Stimulated activated naive B cell treated with anti-CD40 and anti-IgM and Interleukin-4, amounts not matched to agents 10 μg/mL and 1 μg/mL and 100 μg/mL, for 72 hours (primary cell): ENCODE measurements around the gene ZNF829.

ENCODE experiments used
- ATAC-seq, 2 donors: fragments of 150-1000 bp; cut with Tn5 transposase; replicated peaks; 2 replicates each; pipeline ENCODE4 v1.10.0; 2021; ENCODE audit warnings: moderate library complexity in 1 of 2
- DNase-seq: peaks from one replicate; pipeline ENCODE4 v3.0.0; 2021
- H3K27ac Mint-ChIP-seq: one replicate; pipeline ENCODE4 v1.8.0; 2022; ENCODE audit warnings: mild to moderate bottlenecking, mixed read lengths
- H3K27me3 Mint-ChIP-seq, 2 donors: one replicate each; pipeline ENCODE4 v1.8.0; 2022; ENCODE audit warnings: mixed read lengths in 2 of 2
- H3K36me3 Mint-ChIP-seq, 2 donors: one replicate each; pipeline ENCODE4 v1.8.0; 2022; ENCODE audit warnings: mixed read lengths in 2 of 2, mild to moderate bottlenecking in 1 of 2
- H3K4me1 Mint-ChIP-seq, 2 donors: one replicate each; pipeline ENCODE4 v1.8.0; 2022; ENCODE audit warnings: mixed read lengths in 2 of 2, mild to moderate bottlenecking in 1 of 2
- H3K4me3 Mint-ChIP-seq, 2 donors: one replicate each; pipeline ENCODE4 v1.8.0; 2022; ENCODE audit warnings: mild to moderate bottlenecking in 2 of 2, mixed read lengths in 2 of 2, moderate library complexity in 1 of 2
- H3K9me3 Mint-ChIP-seq, 2 donors: one replicate each; pipeline ENCODE4 v1.8.0; 2022; ENCODE audit warnings: mixed read lengths in 2 of 2, mild to moderate bottlenecking in 1 of 2

Gene ZNF829

GRCh38 chr19:36915992-36916830 lies at the start of gene ZNF829, which contains the start of gene ZNF568:
TSS of gene ZNF829 (minus strand) at chr19:36916291. CDS start at chr19:36915167, 1,124 bp downstream.
TSS of gene ZNF568 (plus strand) at chr19:36916332. CDS start at chr19:36922771, 6,439 bp downstream.
- no peaks in the 10 kb centered on the region for H3K27me3 Mint-ChIP-seq
- peaks cover 15 to 24% of the 10 kb centered on the region in 2 donors for H3K4me1 Mint-ChIP-seq
- H3K9me3 Mint-ChIP-seq, result peaks cover 6 to 8% of the 10 kb centered on the region in 2 donors
- peak within 1 kb of the TSS; percentile 92 for H3K4me3 Mint-ChIP-seq
- ATAC-seq (peak; percentile 97 to 98), DNase-seq (peak; percentile 94)
- H3K36me3 Mint-ChIP-seq, result peaks cover 33 to 54% of the 10 kb centered on the region in 2 donors
- H3K27ac Mint-ChIP-seq, result peak within 1 kb of the TSS; percentile 96

- Mint-ChIP-seq H3K27me3 (no peaks in the 10 kb centered on the region), H3K4me1 (no peaks in the 10 kb centered on the region), H3K4me3 (no peak overlapping the region), H3K9me3 (peaks cover 15 to 21% of the 10 kb centered on the region in 2 donors), H3K36me3 (peaks cover 25 to 49% of the 10 kb centered on the region in 2 donors), H3K27ac (no peak overlapping the region)
- ATAC-seq (no peak), DNase-seq (no peak)
These were observed 47.2 kb upstream of the ZNF829 start for GRCh38 chr19:36963280-36963679.

GRCh38 chr19:36962346-36962745 lies 46.3 kb upstream of the ZNF829 start:
- peaks cover 15 to 24% of the 10 kb centered on the region in 2 donors for H3K9me3 Mint-ChIP-seq
- ATAC-seq, result no peak

GRCh38 chr19:36950335-36951119 lies 34.4 kb upstream of the ZNF829 start:
- Mint-ChIP-seq H3K27me3 (no peaks in the 10 kb centered on the region), H3K4me1 (peaks cover 0 to 2% of the 10 kb centered on the region in 2 donors), H3K9me3 (peaks cover 23 to 27% of the 10 kb centered on the region in 2 donors), H3K27ac (no peak overlapping the region), H3K4me3 (no peak overlapping the region), H3K36me3 (peaks cover 54 to 65% of the 10 kb centered on the region in 2 donors)
- ATAC-seq (no peak), DNase-seq (no peak)

More at GRCh38 chr19:36962346-36962745, 46.3 kb upstream of the ZNF829 start:
- Mint-ChIP-seq H3K4me1 (no peaks in the 10 kb centered on the region), H3K36me3 (peaks cover 23 to 47% of the 10 kb centered on the region in 2 donors), H3K4me3 (no peak overlapping the region), H3K27ac (no peak overlapping the region), H3K27me3 (no peaks in the 10 kb centered on the region)
- no peak for DNase-seq

- peaks cover 17 to 19% of the 10 kb centered on the region in 2 donors for H3K9me3 Mint-ChIP-seq
These were observed 23.1 kb upstream of the ZNF829 start for GRCh38 chr19:36939153-36939552.

GRCh38 chr19:36931684-36932083 lies 15.6 kb upstream of the ZNF829 start:
- Mint-ChIP-seq H3K27ac (no peak overlapping the region), H3K4me1 (no peaks in the 10 kb centered on the region), H3K4me3 (no peak overlapping the region), H3K27me3 (no peaks in the 10 kb centered on the region), H3K36me3 (peaks cover 49 to 66% of the 10 kb centered on the region in 2 donors), H3K9me3 (peaks cover 14 to 19% of the 10 kb centered on the region in 2 donors)
- DNase-seq (no peak), ATAC-seq (no peak)

More at GRCh38 chr19:36939153-36939552, 23.1 kb upstream of the ZNF829 start:
- ATAC-seq (no peak), DNase-seq (no peak)
- H3K36me3 Mint-ChIP-seq, result peaks cover 68 to 81% of the 10 kb centered on the region in 2 donors
- peaks cover 0 to 2% of the 10 kb centered on the region in 2 donors for H3K4me1 Mint-ChIP-seq
- H3K27me3 Mint-ChIP-seq, result no peaks in the 10 kb centered on the region
- no peak overlapping the region for H3K27ac Mint-ChIP-seq
- no peak overlapping the region for H3K4me3 Mint-ChIP-seq

GRCh38 chr19:36918090-36918489 lies 2.0 kb upstream of the ZNF829 start:
- Mint-ChIP-seq H3K9me3 (peaks cover 8 to 10% of the 10 kb centered on the region in 2 donors), H3K4me3 (no peak overlapping the region), H3K36me3 (peaks cover 39 to 60% of the 10 kb centered on the region in 2 donors), H3K4me1 (peaks cover 15 to 24% of the 10 kb centered on the region in 2 donors), H3K27me3 (no peaks in the 10 kb centered on the region), H3K27ac (no peak overlapping the region)
- ATAC-seq, result no peak
- DNase-seq, result no peak

GRCh38 chr19:36916991-36917390 lies 900 bp upstream of the ZNF829 start:
- ATAC-seq (no peak), DNase-seq (no peak)
- Mint-ChIP-seq H3K4me1 (peaks cover 15 to 24% of the 10 kb centered on the region in 2 donors), H3K27ac (peak overlapping the region; percentile 96), H3K9me3 (peaks cover 6 to 8% of the 10 kb centered on the region in 2 donors), H3K27me3 (no peaks in the 10 kb centered on the region), H3K36me3 (peaks cover 33 to 53% of the 10 kb centered on the region in 2 donors), H3K4me3 (peak overlapping the region; percentile 92)

GRCh38 chr19:36898422-36898821 lies 17.7 kb downstream of the ZNF829 start:
- Mint-ChIP-seq H3K27ac (no peak overlapping the region), H3K9me3 (peaks cover 39 to 44% of the 10 kb centered on the region in 2 donors), H3K27me3 (no peaks in the 10 kb centered on the region), H3K4me1 (no peaks in the 10 kb centered on the region), H3K4me3 (no peak overlapping the region), H3K36me3 (peaks cover 86 to 95% of the 10 kb centered on the region in 2 donors)
- ATAC-seq (no peak), DNase-seq (no peak)

GRCh38 chr19:36894849-36895383 lies 21.2 kb downstream of the ZNF829 start:
- Mint-ChIP-seq H3K27ac (no peak overlapping the region), H3K9me3 (peaks cover 53 to 58% of the 10 kb centered on the region in 2 donors), H3K4me1 (no peaks in the 10 kb centered on the region), H3K36me3 (peaks cover 85 to 91% of the 10 kb centered on the region in 2 donors), H3K27me3 (no peaks in the 10 kb centered on the region), H3K4me3 (no peak overlapping the region)
- DNase-seq (no peak), ATAC-seq (no peak)

GRCh38 chr19:36891768-36892357 lies 24.2 kb downstream of the ZNF829 start:
- DNase-seq, result no peak
- ATAC-seq, result no peak
- H3K27ac Mint-ChIP-seq, result no peak overlapping the region
- H3K9me3 Mint-ChIP-seq, result peaks cover 47 to 54% of the 10 kb centered on the region in 2 donors
- H3K4me1 Mint-ChIP-seq, result no peaks in the 10 kb centered on the region
- H3K27me3 Mint-ChIP-seq, result no peaks in the 10 kb centered on the region
- peaks cover 75 to 86% of the 10 kb centered on the region in 2 donors for H3K36me3 Mint-ChIP-seq
- H3K4me3 Mint-ChIP-seq, result no peak overlapping the region

GRCh38 chr19:36876993-36877938 lies 38.8 kb downstream of the ZNF829 start:
- Mint-ChIP-seq H3K4me3 (no peak overlapping the region), H3K9me3 (peaks cover 28 to 34% of the 10 kb centered on the region in 2 donors)
- no peak for DNase-seq

GRCh38 chr19:36851898-36852297 lies 64.2 kb downstream of the ZNF829 start:
- H3K4me3 Mint-ChIP-seq, result no peak overlapping the region
- H3K4me1 Mint-ChIP-seq, result peaks cover 3 to 10% of the 10 kb centered on the region in 2 donors
- H3K27me3 Mint-ChIP-seq, result no peaks in the 10 kb centered on the region
- ATAC-seq, result no peak
- peaks cover 33 to 35% of the 10 kb centered on the region in 2 donors for H3K36me3 Mint-ChIP-seq
- H3K27ac Mint-ChIP-seq, result no peak overlapping the region
- H3K9me3 Mint-ChIP-seq, result peaks cover 10 to 12% of the 10 kb centered on the region in 2 donors
- DNase-seq, result no peak

More at GRCh38 chr19:36876993-36877938, 38.8 kb downstream of the ZNF829 start:
- ATAC-seq, result no peak
- H3K4me1 Mint-ChIP-seq, result no peaks in the 10 kb centered on the region
- no peaks in the 10 kb centered on the region for H3K27me3 Mint-ChIP-seq
- no peak overlapping the region for H3K27ac Mint-ChIP-seq
- H3K36me3 Mint-ChIP-seq, result peaks cover 54 to 72% of the 10 kb centered on the region in 2 donors
